Gastroesophageal sphincter (tissue), 4 donors: ENCODE measurements around the gene NTRK1. TPM values are rescaled to one million over a fixed set of nuclear protein-coding genes. Genes with fewer than 3 reads are reported as not detected.
A peak's percentile ranks its signal among the peaks of the same experiment; 100 is the strongest.

Source experiments
- ATAC-seq: fragments of 150-250 bp; one replicate; pipeline ENCODE4 v1.9.1; 2016; ENCODE audit warnings: mild to moderate bottlenecking, moderate library complexity
- H3K27ac ChIP-seq, 4 donors: fragments of 200-600 bp; sonication (generic) in 3 of 4; 1 replicate in 3 of 4; 2 replicates in 1 of 4; pipeline ENCODE4 v1.5.1; 2016 to 2019
- H3K27me3 ChIP-seq: fragments of 200-600 bp; sonication (generic); one replicate; pipeline ENCODE4 v1.5.1; 2019
- H3K36me3 ChIP-seq, 2 donors: fragments of 200-600 bp; sonication (generic); one replicate each; pipeline ENCODE4 v1.5.1; 2019; ENCODE audit warnings: control low read depth in 1 of 2
- H3K4me1 ChIP-seq, 3 donors: fragments of 200-600 bp; sonication (generic); 1 replicate in 2 of 3; 2 replicates in 1 of 3; pipeline ENCODE4 v1.5.1; 2016 to 2019; ENCODE audit warnings: control low read depth in 2 of 3
- H3K4me3 ChIP-seq, 2 donors: fragments of 200-600 bp; sonication (generic); one replicate each; pipeline ENCODE4 v1.5.1; 2019; ENCODE audit warnings: mild to moderate bottlenecking in 1 of 2, moderate library complexity in 1 of 2
- H3K9me3 ChIP-seq, 3 donors: fragments of 200-600 bp; sonication (generic); one replicate each; pipeline ENCODE4 v1.5.1; 2017 to 2019; ENCODE audit warnings: control low read depth in 2 of 3
- EP300 ChIP-seq: sonication (generic); formaldehyde crosslinking; IDR thresholded peaks from one replicate; pipeline ENCODE4 v1.6.1; 2017; ENCODE audit warnings: antibody characterized with exemption, mild to moderate bottlenecking
- POLR2A ChIP-seq, 2 donors: fragments of 450-650 bp; IDR thresholded peaks; one replicate each; pipeline ENCODE4 v1.6.1; 2017; ENCODE audit warnings: antibody characterized with exemption in 2 of 2, mild to moderate bottlenecking in 2 of 2, moderate library complexity in 1 of 2
- POLR2AphosphoS5 ChIP-seq: sonication (generic); formaldehyde crosslinking; IDR thresholded peaks from one replicate; pipeline ENCODE4 v1.6.1; 2017; ENCODE audit warnings: antibody characterized with exemption
- WGBS, 2 donors: methylation state at CpG; one replicate each; pipeline ENCODE4 v1.1.5; 2018; ENCODE audit warnings: low coverage in 1 of 2; 5-methylcytosine and 5-hydroxymethylcytosine counted together
- total RNA-seq, 4 donors: library from RNA; depleted of rRNA; stranded (reverse); fragments of >200 nt; gene quantifications; one replicate each; pipeline ENCODE4 v1.1.0, GENCODE V29; 2016
- TF ChIP-seq, protein P1 (sequence below), 4 experiments: fragments of 200-600 bp in 2 of 4; fragments of 450-650 bp in 2 of 4; sonication (generic) in 1 of 4; IDR thresholded peaks; one replicate each; pipeline ENCODE4 v1.5.1; 2017 to 2019; ENCODE audit warnings: antibody characterized with exemption in 4 of 4, mild to moderate bottlenecking in 2 of 4, moderate library complexity in 2 of 4

The NTRK1 gene
- total RNA-seq, 4 donors from 2014 or later = 0.23 to 4.4 (median 0.72) TPM

DNA sequence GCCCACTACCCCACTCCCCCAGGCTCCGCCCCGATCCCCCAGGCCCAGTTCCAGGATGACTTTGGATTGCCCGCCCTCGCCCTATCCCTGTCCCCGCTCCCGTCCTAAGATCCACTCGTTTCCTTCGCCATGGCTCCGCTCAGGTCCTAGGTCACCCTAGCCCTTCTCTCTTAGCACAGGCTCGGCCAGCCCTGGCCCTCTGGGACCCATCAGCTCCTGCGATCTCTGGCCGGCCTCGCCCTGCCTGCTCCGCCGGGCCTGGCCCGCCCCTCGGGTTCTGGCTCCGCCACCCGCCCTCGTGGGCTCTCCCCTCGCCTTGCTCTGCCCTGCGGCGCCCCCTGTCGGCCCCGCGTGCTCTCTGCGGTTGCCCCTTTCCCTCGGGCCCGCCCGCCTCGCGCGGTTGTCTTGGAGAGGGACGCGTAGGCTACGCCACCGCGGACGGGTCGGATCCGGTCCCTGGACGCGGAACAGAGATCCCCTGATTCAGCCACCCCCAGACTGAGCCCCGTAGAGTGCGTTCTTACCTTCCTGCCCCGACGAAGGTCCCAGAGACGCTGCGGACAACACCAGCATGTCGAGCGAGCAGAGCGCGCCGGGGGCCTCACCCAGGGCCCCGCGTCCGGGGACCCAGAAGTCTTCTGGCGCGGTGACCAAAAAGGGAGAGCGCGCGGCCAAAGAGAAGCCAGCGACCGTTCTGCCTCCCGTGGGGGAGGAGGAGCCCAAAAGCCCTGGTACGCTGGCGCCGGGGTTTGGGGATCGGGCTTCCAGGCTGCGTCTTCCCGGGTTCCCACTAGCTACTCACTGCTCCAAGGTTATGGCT lies 59.8 kb downstream of the NTRK1 start, which contains the start of gene LRRC71:
LRRC71 (plus strand) TSS at position 400 of the 820 bp plus-strand sequence; CDS start at position 572, 172 bp downstream.
- 4 to 13% methylated on average over 10 to 14 of the region's 71 CpGs for WGBS, 2 donors
- Histone ChIP-seq H3K4me3 (peak within 1 kb of the TSS in 1 of 2 donors; percentile 31), H3K9me3 (peaks cover 0 to 15% (median 0%) of the 10 kb centered on the region in 3 donors), H3K36me3 (peaks cover 0 to 7% of the 10 kb centered on the region in 2 donors), H3K4me1 (peaks cover 0 to 28% (median 9%) of the 10 kb centered on the region in 3 donors), H3K27ac (no peak within 1 kb of the TSS), H3K27me3 (peaks cover 88% of the 10 kb centered on the region)
- TF ChIP-seq, protein P1, sequence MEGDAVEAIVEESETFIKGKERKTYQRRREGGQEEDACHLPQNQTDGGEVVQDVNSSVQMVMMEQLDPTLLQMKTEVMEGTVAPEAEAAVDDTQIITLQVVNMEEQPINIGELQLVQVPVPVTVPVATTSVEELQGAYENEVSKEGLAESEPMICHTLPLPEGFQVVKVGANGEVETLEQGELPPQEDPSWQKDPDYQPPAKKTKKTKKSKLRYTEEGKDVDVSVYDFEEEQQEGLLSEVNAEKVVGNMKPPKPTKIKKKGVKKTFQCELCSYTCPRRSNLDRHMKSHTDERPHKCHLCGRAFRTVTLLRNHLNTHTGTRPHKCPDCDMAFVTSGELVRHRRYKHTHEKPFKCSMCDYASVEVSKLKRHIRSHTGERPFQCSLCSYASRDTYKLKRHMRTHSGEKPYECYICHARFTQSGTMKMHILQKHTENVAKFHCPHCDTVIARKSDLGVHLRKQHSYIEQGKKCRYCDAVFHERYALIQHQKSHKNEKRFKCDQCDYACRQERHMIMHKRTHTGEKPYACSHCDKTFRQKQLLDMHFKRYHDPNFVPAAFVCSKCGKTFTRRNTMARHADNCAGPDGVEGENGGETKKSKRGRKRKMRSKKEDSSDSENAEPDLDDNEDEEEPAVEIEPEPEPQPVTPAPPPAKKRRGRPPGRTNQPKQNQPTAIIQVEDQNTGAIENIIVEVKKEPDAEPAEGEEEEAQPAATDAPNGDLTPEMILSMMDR (IDR thresholded peaks at IDR 0.05) = peak in 3 of 4 experiments; percentile 62 to 86 (median 79)
- TF ChIP-seq EP300 = no peak
- ATAC-seq = peak; percentile 90

DNA sequence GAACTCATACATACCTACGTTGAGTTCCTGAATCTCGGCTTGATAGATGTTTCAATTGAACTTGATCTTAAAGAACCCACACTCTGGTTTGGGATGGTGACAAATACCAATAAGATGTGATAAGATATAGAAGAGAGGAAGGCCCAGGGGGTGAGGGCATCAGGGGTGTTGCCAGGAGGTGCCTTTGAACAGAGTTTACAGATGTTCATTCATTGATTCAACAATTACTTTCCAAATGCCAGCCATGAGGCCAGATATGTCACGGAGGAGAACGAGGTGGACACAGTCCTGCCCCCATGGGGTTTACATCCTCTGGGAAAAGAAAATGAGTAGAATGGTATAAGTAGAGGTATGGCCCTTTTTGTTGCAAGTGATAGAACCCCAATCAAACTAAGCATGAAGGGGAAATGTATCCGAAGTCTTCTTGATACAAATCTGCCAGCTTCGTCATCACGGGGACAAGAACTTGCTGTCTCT lies 60.4 kb downstream of the NTRK1 start:
- ATAC-seq = no peak
- Histone ChIP-seq H3K27ac (no peak overlapping the region), H3K4me1 (peaks cover 0 to 28% (median 9%) of the 10 kb centered on the region in 3 donors), H3K9me3 (peaks cover 0 to 15% (median 0%) of the 10 kb centered on the region in 3 donors), H3K27me3 (peaks cover 94% of the 10 kb centered on the region), H3K4me3 (no peak overlapping the region), H3K36me3 (peaks cover 0 to under 1% of the 10 kb centered on the region in 2 donors)
- 52 to 59% methylated on average over 5 to 7 of the region's 7 CpGs for WGBS, 2 donors
- no peak for TF ChIP-seq EP300
- TF ChIP-seq POLR2AphosphoS5 = no peak
- TF ChIP-seq, protein P1 (IDR thresholded peaks at IDR 0.05) = no peak
- TF ChIP-seq POLR2A (IDR thresholded peaks at IDR 0.05) = no peak

- WGBS, 2 donors = 8 to 19% methylated on average over 5 to 8 of the region's 11 CpGs
- ATAC-seq = no peak
- Histone ChIP-seq H3K36me3 (no peaks in the 10 kb centered on the region), H3K27me3 (peaks cover 98% of the 10 kb centered on the region), H3K27ac (no peak overlapping the region), H3K4me1 (peaks cover 0 to 42% (median 17%) of the 10 kb centered on the region in 3 donors), H3K4me3 (no peak overlapping the region), H3K9me3 (peaks cover 0 to 7% (median 0%) of the 10 kb centered on the region in 3 donors)
- TF ChIP-seq POLR2AphosphoS5 (no peak), EP300 (no peak), POLR2A (IDR thresholded peaks at IDR 0.05) (no peak)
- TF ChIP-seq, protein P1 (IDR thresholded peaks at IDR 0.05) = no peak
Measured at GRCh38 chr1:156922986-156923669, 62.5 kb downstream of the NTRK1 start.

GRCh38 chr1:156923670-156924477 lies 63.2 kb downstream of the NTRK1 start:
- 27% methylated on average over 3 of the region's 64 CpGs; no CpG with 5 or more reads in 1 of the 2 donors for WGBS, 2 donors
- H3K27ac ChIP-seq = no peak overlapping the region
- peak overlapping the region in 1 of 2 donors; percentile 32 for H3K4me3 ChIP-seq
- H3K4me1 ChIP-seq = peaks cover 0 to 42% (median 17%) of the 10 kb centered on the region in 3 donors
- no peak for ATAC-seq
- TF ChIP-seq EP300 (no peak), POLR2AphosphoS5 (no peak), POLR2A (IDR thresholded peaks at IDR 0.05) (no peak)
- TF ChIP-seq, protein P1 (IDR thresholded peaks at IDR 0.05) = no peak
- peaks cover 96% of the 10 kb centered on the region for H3K27me3 ChIP-seq
- H3K9me3 ChIP-seq = no peaks in the 10 kb centered on the region
- H3K36me3 ChIP-seq = no peaks in the 10 kb centered on the region
